GM18951 (cell line): ENCODE results near the gene CPPED1.

Source experiments
- POLR2A ChIP-seq: IDR thresholded peaks from 4 replicates; pipeline ENCODE4 v1.6.1; 2011; ENCODE audit warnings: mild to moderate bottlenecking; ENCODE audit not compliant: insufficient read length, insufficient read depth; ENCODE audit errors: extremely low read depth
- in situ Hi-C: fragments of 300-500 bp; cut with MboI; formaldehyde crosslinking; loops from one replicate; pipeline ENCODE4 v1.12.0; 2022; ENCODE audit warnings: low sequenced_read_pairs, mixed read lengths, inconsistent platforms; ENCODE audit not compliant: unreplicated experiment

The CPPED1 gene

DNA sequence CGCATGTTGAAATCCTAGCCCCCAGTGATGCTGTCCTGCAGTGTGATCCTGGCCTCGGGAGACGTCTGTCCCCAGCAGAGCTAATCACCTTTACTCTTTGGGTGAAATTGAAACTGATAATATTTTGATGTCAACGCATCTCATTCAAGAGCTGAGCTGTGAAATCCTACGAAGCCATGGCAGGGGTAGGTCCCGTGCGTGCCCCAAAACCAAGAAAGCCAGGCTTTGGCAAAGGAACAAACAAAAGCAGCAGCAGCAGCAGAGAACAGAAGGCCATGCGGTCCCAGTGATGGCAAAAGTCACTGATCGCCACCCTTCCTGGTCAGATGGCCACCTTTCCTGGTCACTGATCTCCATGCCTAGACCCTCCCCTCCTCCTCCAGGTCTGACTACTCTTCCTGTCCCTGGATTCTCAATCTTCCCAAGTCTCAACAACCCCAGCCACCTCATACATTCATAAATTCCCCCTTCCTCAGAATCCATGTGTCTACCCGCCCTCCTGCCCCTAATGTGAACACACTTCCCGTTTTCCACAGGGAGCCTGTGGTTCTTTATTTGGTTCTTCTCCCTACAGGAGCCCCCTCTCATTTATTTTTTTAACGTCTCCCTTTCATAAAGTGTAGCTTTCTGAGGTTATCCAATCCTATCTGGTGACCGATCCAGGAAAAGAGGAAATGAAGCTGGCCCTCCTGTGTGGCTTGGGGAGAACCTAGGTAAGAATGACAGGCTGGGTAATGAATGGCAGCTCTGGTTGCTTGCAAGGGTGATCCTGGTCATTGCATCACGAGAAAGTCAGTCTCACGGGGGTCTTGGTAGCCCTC, 50.3 kb downstream of the CPPED1 start:
- in situ Hi-C loops: no loop called here

GRCh38 chr16:12752159-12752558, 51.5 kb downstream of the CPPED1 start:
- no peak for TF ChIP-seq POLR2A
- in situ Hi-C loops: no loop called here

More for the DNA sequence above, 50.3 kb downstream of the CPPED1 start:
- TF ChIP-seq POLR2A: no peak

DNA sequence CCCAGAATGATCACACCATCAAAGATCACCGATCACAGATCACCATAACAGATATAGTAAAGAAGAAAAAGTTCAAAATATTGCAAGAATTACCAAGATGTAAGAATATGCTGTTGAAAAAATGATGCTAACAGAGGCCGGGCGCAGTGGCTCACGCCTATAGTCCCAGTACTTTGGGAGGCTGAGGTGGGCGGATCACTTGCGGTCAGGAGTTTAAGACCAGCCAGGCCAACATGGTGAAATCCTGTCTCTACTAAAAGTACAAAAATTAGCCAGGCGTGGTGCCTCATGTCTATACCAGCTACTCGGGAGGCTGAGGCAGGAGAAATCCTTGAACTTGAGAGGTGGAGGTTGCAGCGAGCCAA, 53.2 kb downstream of the CPPED1 start:
- no peak for TF ChIP-seq POLR2A

DNA sequence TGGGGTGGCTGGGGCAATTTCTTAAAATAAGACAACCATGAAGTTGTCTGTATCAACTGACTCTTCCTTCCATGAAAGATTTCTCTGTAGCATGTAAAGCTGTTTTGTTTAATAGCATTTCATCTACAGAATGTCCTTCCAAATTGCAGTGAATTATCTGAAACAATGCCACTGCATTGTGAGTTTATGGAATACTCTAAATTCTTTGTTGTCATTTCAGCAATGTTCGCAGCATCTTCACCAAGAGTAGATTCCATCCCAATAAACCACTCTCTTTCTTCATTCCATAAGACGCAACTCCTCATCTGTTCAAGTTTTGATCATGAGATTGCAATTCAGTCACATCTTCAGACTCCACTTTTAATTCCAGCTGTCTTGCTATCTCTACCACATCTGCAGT, 54.6 kb downstream of the CPPED1 start:
- no peak for TF ChIP-seq POLR2A
- in situ Hi-C loops: no loop called here

More for the DNA sequence above, 53.2 kb downstream of the CPPED1 start:
- in situ Hi-C loops: no loop called here

- in situ Hi-C loops: no loop called here
- no peak for TF ChIP-seq POLR2A
Observed at GRCh38 chr16:12747827-12748226, 55.9 kb downstream of the CPPED1 start.

DNA sequence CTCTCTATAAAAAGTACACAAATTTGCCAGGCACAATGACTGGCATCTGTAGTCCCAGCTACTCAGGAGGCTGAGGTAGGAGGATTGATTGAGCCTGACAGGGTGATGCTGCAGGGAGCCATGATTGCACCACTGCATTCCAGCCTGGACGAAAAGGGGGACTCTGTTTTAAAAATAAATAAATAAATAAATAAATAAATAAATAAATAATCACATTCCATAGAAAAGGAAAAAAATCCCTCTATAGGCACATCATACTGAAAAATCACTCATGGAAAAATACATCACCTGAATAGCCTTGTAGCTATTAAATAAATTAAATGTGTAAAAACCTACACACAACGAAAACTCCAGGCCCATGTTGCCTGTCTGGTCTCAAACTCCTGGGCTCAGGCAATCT, 56.4 kb downstream of the CPPED1 start:
- TF ChIP-seq POLR2A: no peak
- in situ Hi-C loops: no loop called here

DNA sequence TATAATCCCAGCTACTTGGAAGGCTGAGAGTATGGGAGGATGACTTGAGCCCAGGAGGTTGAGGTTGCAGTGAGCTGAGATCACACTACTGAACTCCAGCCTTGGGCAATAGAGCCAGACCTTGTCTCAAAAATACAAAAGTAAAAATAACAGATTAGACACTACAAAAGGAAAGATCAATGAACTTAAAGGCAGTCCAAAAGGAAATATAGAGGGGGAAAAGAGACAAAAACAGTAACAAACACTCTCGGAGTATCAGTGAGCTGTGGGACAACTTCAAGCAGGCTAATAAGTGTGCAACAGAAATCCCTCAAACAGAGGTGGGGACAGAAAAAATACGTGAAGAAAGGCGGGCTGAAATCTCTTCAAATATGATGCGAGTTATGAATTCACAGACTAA, 58.8 kb downstream of the CPPED1 start:
- in situ Hi-C loops: no loop called here

DNA sequence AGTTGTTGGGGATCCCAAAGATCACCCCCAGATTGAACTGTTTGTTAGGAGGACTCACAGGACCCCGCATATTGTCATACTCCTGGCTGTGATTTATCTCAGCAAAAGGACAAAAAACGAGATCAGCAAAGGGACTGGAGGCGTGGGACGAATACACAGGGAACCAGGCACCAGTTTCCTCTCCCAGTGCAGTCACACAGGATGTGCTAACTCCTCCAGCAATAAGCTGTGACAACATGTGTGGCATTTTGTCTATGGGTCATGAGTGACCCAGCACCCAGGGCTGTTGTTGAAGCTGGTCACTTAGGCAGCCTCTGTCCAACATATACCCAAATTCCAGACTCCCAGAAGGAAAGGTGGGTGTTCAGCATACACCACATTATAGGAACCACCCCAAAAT, 60.9 kb downstream of the CPPED1 start:
- TF ChIP-seq POLR2A: no peak
- in situ Hi-C loops: no loop called here

More for the DNA sequence above, 58.8 kb downstream of the CPPED1 start:
- no peak for TF ChIP-seq POLR2A

DNA sequence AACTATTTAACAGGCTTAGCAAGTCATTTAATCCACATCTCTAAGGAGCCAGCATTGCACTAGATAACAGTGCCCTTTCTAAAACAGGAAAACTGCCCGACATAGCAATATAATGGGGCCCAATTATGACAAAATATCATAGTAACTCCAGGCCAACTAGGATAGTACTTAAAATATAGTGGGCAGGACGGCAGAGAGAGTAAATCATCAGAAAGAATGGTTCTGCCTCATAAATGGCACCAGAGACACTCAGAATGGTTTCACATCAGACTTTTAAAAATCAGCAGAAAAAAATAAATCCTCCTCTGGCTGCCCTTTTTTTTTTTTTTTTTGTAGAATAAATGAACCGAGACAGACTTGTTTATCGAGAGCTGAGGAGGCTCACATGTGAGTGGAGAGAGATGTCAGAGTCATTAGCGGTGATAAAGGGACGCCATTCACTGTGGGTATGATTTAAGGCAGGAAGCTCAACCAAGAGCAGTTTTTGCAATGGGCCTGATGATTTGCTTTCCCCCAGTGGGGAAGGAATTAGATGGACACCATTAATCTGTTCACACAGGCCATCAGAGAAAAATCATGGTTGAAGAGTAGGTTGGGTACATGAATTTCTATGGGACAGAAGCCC, 62.6 kb downstream of the CPPED1 start:
- TF ChIP-seq POLR2A: no peak
- in situ Hi-C loops: no loop called here

- no peak for TF ChIP-seq POLR2A
- in situ Hi-C loops: no loop called here
Observed at GRCh38 chr16:12739738-12740137, 63.9 kb downstream of the CPPED1 start.

- TF ChIP-seq POLR2A: no peak
- in situ Hi-C loops: no loop called here
Observed at GRCh38 chr16:12737563-12737962, 66.1 kb downstream of the CPPED1 start.

GRCh38 chr16:12735805-12736204, 67.9 kb downstream of the CPPED1 start:
- no peak for TF ChIP-seq POLR2A
- in situ Hi-C loops: no loop called here

- in situ Hi-C loops: no loop called here
- no peak for TF ChIP-seq POLR2A
Observed at GRCh38 chr16:12732600-12732999, 71.1 kb downstream of the CPPED1 start.

DNA sequence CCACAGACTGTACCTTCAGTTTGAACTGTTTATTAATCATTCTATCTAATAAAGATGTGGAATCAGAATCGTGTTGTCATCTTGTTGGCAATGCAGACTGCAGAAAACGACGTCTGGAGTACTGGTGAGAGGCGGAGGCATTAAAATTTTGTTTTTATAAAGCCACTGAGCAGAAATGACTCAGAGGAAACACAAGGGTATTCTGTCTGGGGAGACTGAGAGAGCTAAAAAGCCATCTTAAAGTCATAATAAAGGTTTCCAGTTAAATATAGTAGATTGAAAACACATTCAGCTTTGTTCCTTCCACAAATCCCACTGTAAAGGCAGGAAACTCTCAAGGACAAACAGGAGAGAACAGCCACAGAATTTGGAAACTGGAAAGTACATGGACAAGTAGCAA, 74.2 kb downstream of the CPPED1 start:
- no peak for TF ChIP-seq POLR2A
- in situ Hi-C loops: no loop called here
